Astrocyte (in vitro differentiated cells and primary cell): ENCODE results near the gene SEMA6C. TPM values are rescaled to one million over a fixed set of nuclear protein-coding genes. Genes with fewer than 3 reads are reported as not detected.

ENCODE experiments used
- DNase-seq: peaks from one replicate; pipeline ENCODE4 v3.0.0-alpha.2; 2010; ENCODE audit warnings: low read depth
- FAIRE-seq: peaks from 2 replicates; lab custom pipeline; 2011; peaks lifted over from hg19 to GRCh38; lab: Jason Lieb, UNC
- H2AFZ ChIP-seq: 2 replicates; pipeline ENCODE4 v1.6.0; 2012; ENCODE audit warnings: low read depth, low read length, inconsistent platforms
- H3K27ac ChIP-seq: 2 replicates; pipeline ENCODE4 v1.5.1; 2011; ENCODE audit warnings: low read depth, low read length, inconsistent platforms
- H3K27me3 ChIP-seq: 2 replicates; pipeline ENCODE4 v1.6.0; 2011; ENCODE audit warnings: low read length, inconsistent platforms; ENCODE audit not compliant: insufficient read depth
- H3K36me3 ChIP-seq: 2 replicates; pipeline ENCODE4 v1.5.1; 2011; ENCODE audit warnings: low read length, inconsistent platforms; ENCODE audit not compliant: insufficient read depth
- H3K4me1 ChIP-seq: 2 replicates; pipeline ENCODE4 v1.5.1; 2011; ENCODE audit warnings: low read length, inconsistent platforms; ENCODE audit not compliant: insufficient read depth
- H3K4me2 ChIP-seq: 2 replicates; pipeline ENCODE4 v1.6.0; 2012; ENCODE audit warnings: low read length, inconsistent platforms
- H3K4me3 ChIP-seq: 2 replicates; pipeline ENCODE4 v1.5.1; 2011; ENCODE audit warnings: low read depth, mild to moderate bottlenecking, low read length, inconsistent platforms; ENCODE audit not compliant: insufficient read depth
- H3K79me2 ChIP-seq: 2 replicates; pipeline ENCODE4 v1.6.0; 2012; ENCODE audit warnings: mild to moderate bottlenecking, low read length, inconsistent platforms; ENCODE audit not compliant: insufficient read depth
- H3K9ac ChIP-seq: 2 replicates; pipeline ENCODE4 v1.6.0; 2012; ENCODE audit warnings: mild to moderate bottlenecking, low read length, inconsistent platforms
- H3K9me3 ChIP-seq: 2 replicates; pipeline ENCODE4 v1.5.1; 2012; ENCODE audit warnings: low read depth, mild to moderate bottlenecking, low read length, inconsistent platforms; ENCODE audit not compliant: insufficient read depth
- H4K20me1 ChIP-seq: 2 replicates; pipeline ENCODE4 v1.6.0; 2012; ENCODE audit warnings: low read length, inconsistent platforms; ENCODE audit not compliant: insufficient read depth
- H3K27ac Mint-ChIP-seq: one replicate; pipeline ENCODE4 v1.8.0; 2021; ENCODE audit warnings: mild to moderate bottlenecking, mixed read lengths; ENCODE audit not compliant: unreplicated experiment
- H3K27me3 Mint-ChIP-seq: one replicate; pipeline ENCODE4 v1.8.0; 2021; ENCODE audit warnings: low read depth, mixed read lengths; ENCODE audit not compliant: unreplicated experiment
- H3K36me3 Mint-ChIP-seq: one replicate; pipeline ENCODE4 v1.8.0; 2021; ENCODE audit warnings: low read depth, mixed read lengths; ENCODE audit not compliant: unreplicated experiment
- H3K4me1 Mint-ChIP-seq: one replicate; pipeline ENCODE4 v1.8.0; 2021; ENCODE audit warnings: low read depth, mixed read lengths; ENCODE audit not compliant: unreplicated experiment
- H3K4me3 Mint-ChIP-seq: one replicate; pipeline ENCODE4 v1.8.0; 2021; ENCODE audit warnings: mild to moderate bottlenecking, moderate library complexity, mixed read lengths; ENCODE audit not compliant: unreplicated experiment
- H3K9me3 Mint-ChIP-seq: one replicate; pipeline ENCODE4 v1.8.0; 2021; ENCODE audit warnings: mild to moderate bottlenecking, mixed read lengths; ENCODE audit not compliant: unreplicated experiment
- EZH2 ChIP-seq: IDR thresholded peaks from 2 replicates; pipeline ENCODE4 v1.6.1; 2012; ENCODE audit warnings: mild to moderate bottlenecking, low read length, inconsistent platforms; ENCODE audit not compliant: insufficient read depth
- total RNA-seq: library from RNA; stranded (reverse); gene quantifications from 2 replicates; pipeline ENCODE4 v1.2.1, GENCODE V29; 2021
- TF ChIP-seq, protein P1 (sequence below): IDR thresholded peaks from 2 replicates; pipeline ENCODE4 v1.5.1; 2011; ENCODE audit warnings: low read depth, mild to moderate bottlenecking, inconsistent platforms, low read length, moderate library complexity; ENCODE audit not compliant: insufficient read depth

Gene SEMA6C
- total RNA-seq, 1 donor from 2014 or later, result 7.4 TPM

DNA sequence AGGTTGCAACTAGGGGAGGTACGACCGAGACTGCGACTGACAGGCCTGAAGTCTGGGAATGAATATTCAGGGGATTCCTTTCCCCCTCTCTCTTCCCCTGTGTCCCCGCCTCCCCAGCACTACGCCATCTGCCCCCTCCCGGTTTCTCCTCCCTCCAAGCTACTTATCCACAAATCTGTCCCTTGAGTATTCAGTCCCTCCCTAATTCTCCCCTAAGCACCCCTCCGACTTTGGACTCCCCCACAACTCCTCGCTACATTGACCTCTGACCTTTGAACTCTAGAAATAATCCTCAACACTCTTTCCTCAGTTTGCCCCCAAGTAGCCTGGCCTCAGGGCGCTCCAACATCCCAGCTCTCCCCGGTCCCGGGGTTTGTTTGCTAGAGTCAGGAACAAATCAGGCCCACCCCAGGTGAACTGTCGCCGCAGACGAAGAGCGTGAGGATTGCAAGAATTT lies 18.9 kb upstream of the SEMA6C start:
- FAIRE-seq, result no peak

DNA sequence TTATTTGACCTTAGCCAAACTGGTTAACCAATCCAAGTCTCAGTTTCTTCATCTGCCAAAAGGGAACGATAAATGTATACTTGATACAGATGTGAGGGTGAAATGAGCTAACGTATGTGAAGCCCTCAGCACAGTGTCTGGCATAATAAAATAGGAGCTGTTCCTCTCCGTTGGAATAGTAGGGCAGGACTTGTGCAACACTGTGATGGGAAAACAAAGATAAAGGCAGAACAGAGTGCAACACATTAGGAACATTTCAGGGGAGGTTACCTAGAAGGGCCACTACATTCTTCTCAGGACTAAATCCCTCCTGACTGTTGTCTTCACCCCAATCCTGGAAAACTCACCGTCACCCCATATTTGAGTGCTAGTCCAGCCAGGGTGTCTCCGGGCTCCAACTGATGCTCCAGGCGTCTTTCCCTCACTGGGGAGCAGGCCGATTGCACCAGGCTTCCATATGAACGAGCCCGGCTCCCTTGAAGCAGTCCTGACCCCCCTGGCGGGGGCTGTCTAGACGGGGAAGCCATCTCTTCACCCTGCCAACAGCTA lies 18.4 kb upstream of the SEMA6C start:
- Histone ChIP-seq H3K9ac (peak overlapping the region; percentile 98), H3K4me2 (peak overlapping the region; percentile 95), H4K20me1 (peaks cover 5% of the 10 kb centered on the region), H3K27me3 (no peaks in the 10 kb centered on the region), H3K4me1 (peaks cover 15% of the 10 kb centered on the region), H3K79me2 (peaks cover 41% of the 10 kb centered on the region), H3K9me3 (no peaks in the 10 kb centered on the region), H3K27ac (peak overlapping the region; percentile 13), H3K4me3 (peak overlapping the region; percentile 99), H3K36me3 (peaks cover 6% of the 10 kb centered on the region), H2AFZ (peak overlapping the region; percentile 88)
- Mint-ChIP-seq H3K36me3 (peaks cover 19% of the 10 kb centered on the region), H3K27me3 (no peaks in the 10 kb centered on the region), H3K4me3 (peak overlapping the region; percentile 96), H3K9me3 (no peaks in the 10 kb centered on the region), H3K4me1 (peaks cover 11% of the 10 kb centered on the region), H3K27ac (peak overlapping the region; percentile 94)
- no peak for DNase-seq
- TF ChIP-seq, protein P1, sequence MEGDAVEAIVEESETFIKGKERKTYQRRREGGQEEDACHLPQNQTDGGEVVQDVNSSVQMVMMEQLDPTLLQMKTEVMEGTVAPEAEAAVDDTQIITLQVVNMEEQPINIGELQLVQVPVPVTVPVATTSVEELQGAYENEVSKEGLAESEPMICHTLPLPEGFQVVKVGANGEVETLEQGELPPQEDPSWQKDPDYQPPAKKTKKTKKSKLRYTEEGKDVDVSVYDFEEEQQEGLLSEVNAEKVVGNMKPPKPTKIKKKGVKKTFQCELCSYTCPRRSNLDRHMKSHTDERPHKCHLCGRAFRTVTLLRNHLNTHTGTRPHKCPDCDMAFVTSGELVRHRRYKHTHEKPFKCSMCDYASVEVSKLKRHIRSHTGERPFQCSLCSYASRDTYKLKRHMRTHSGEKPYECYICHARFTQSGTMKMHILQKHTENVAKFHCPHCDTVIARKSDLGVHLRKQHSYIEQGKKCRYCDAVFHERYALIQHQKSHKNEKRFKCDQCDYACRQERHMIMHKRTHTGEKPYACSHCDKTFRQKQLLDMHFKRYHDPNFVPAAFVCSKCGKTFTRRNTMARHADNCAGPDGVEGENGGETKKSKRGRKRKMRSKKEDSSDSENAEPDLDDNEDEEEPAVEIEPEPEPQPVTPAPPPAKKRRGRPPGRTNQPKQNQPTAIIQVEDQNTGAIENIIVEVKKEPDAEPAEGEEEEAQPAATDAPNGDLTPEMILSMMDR, result no peak
- no peak for TF ChIP-seq EZH2
- FAIRE-seq, result no peak

More for the DNA sequence above, 18.9 kb upstream of the SEMA6C start:
- H3K36me3 ChIP-seq, result peaks cover 6% of the 10 kb centered on the region
- Mint-ChIP-seq H3K4me3 (peak overlapping the region; percentile 96), H3K27ac (peak overlapping the region; percentile 94), H3K27me3 (no peaks in the 10 kb centered on the region), H3K4me1 (peaks cover 11% of the 10 kb centered on the region), H3K9me3 (no peaks in the 10 kb centered on the region), H3K36me3 (peaks cover 19% of the 10 kb centered on the region)
- peak overlapping the region; percentile 98 for H3K9ac ChIP-seq
- H3K4me2 ChIP-seq, result peak overlapping the region; percentile 95
- H3K79me2 ChIP-seq, result peaks cover 41% of the 10 kb centered on the region
- H3K4me1 ChIP-seq, result peaks cover 15% of the 10 kb centered on the region
- peak overlapping the region; percentile 91 for H3K27ac ChIP-seq
- TF ChIP-seq, protein P1, result no peak
- no peak for TF ChIP-seq EZH2
- peak; percentile 46 for DNase-seq
- no peaks in the 10 kb centered on the region for H3K9me3 ChIP-seq
- H3K4me3 ChIP-seq, result peak overlapping the region; percentile 99
- H2AFZ ChIP-seq, result peak overlapping the region; percentile 88
- H4K20me1 ChIP-seq, result peaks cover 6% of the 10 kb centered on the region
- no peaks in the 10 kb centered on the region for H3K27me3 ChIP-seq

DNA sequence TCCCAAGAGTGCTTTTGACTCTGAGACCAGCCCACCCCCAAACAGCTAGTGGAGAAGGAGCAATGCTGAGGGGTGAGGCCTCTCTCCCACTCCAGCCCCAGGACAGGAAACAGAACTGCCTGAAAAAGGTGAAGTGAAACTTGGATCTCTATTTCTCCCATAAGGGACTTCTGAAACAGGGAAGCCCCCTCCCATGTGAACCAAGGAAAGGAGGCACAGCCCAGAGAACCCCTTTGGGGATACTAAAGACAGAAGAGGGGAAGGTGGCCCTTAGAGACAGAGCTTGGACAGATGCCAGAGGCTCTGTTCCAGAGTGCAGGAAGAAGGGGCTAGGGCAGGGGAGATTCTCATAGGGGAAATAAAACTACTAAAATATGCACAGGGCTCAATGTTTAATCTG lies 12.9 kb upstream of the SEMA6C start:
- Mint-ChIP-seq H3K4me3 (no peak overlapping the region), H3K27me3 (no peaks in the 10 kb centered on the region), H3K9me3 (no peaks in the 10 kb centered on the region), H3K4me1 (peaks cover 5% of the 10 kb centered on the region), H3K36me3 (peaks cover 13% of the 10 kb centered on the region), H3K27ac (no peak overlapping the region)
- H3K4me3 ChIP-seq, result no peak overlapping the region
- H3K27ac ChIP-seq, result no peak overlapping the region
- no peak overlapping the region for H3K4me2 ChIP-seq
- no peak for TF ChIP-seq EZH2
- TF ChIP-seq, protein P1, result no peak
- H2AFZ ChIP-seq, result no peak overlapping the region
- no peak overlapping the region for H3K9ac ChIP-seq
- DNase-seq (no peak), FAIRE-seq (no peak)
- peaks cover 4% of the 10 kb centered on the region for H4K20me1 ChIP-seq
- no peaks in the 10 kb centered on the region for H3K9me3 ChIP-seq
- H3K79me2 ChIP-seq, result peaks cover 5% of the 10 kb centered on the region
- peaks cover 2% of the 10 kb centered on the region for H3K4me1 ChIP-seq
- H3K27me3 ChIP-seq, result no peaks in the 10 kb centered on the region
- peaks cover 12% of the 10 kb centered on the region for H3K36me3 ChIP-seq
